Measurements from ENCODE around the gene IL10RB. TPM values are rescaled to one million over a fixed set of nuclear protein-coding genes. Genes with fewer than 3 reads are reported as not detected.

The IL10RB gene
- total RNA-seq, 1 donor from 2014 or later: 45.7 TPM

DNA sequence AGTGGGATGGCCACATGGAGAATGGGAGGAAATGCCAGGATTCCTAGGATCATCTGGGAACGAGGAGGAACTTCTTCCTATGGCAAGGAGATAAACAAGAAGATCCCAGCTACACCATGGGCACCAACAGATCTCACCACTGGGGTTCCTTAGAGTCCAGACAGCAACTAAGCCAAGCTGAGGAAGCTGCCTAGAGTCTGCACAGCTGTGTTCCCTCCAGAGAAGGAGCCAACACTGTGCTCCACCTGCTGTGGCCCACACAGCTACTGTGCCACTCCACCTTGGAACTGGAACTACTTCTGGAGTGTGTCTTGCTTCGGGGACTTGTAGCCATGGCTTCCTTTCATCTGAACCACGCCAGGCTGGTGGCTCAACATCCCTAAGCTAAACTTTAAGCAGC, 64.6 kb downstream of the IL10RB start:
- no peak for DNase-seq (ENCODE audit: low spot score)

DNA sequence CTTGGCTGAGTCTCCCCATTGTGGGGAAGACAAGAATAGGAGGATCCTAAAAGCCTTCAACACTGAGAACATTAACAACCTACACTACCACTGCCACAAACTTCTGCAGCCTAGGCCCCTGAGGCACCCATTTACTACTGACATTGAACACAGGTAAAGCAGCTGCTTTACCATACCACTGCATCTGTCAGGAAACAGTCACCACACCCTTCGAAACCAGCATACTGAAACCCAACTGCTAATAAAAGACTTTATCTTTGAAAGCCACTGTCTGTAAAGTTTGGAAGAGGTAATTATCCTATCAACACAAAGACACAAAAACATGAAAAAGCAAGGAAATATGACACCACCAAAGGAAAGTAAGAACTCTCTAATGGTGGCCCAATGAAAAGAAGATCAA, 66.0 kb downstream of the IL10RB start:
- no peak for DNase-seq (ENCODE audit: low spot score)

DNA sequence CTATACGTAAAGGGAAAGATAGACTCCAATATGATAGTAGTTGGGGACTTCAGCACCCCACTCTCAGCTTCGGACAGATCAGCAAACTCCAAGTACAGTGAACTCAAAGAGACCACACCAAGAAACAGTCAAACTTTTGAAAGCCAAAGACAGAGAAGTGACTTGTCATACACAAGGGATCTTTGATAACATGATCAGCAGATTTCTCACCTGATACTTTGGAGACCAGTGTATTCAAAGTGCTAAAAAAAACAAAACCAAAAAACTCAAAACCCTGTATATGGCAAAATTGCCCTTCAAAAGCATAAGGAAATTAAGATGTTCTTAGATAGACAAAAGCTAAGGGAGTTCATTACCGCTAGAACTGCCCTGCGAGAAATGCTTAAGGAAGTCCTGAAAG, 68.0 kb downstream of the IL10RB start:
- DNase-seq (ENCODE audit: low spot score): no peak

DNA sequence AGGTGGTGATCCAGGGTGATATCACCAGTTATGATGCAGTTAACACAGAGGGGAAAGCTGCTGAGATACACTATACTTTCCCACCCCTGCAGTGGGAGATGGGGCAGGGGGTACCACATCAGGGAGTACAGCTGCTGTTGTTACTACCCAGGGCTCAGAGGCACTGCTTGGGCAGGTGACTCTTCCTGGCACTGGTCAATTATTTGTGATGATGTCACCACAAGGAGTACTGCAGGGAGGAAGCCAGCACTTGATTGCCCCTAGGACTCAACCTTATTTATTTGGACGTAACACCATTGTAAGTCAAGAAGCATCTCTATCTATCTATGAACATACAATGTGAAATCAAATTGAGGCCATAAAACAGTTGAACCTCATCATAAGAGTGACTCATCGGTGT, 68.7 kb downstream of the IL10RB start:
- no peak for DNase-seq (ENCODE audit: low spot score)

DNA sequence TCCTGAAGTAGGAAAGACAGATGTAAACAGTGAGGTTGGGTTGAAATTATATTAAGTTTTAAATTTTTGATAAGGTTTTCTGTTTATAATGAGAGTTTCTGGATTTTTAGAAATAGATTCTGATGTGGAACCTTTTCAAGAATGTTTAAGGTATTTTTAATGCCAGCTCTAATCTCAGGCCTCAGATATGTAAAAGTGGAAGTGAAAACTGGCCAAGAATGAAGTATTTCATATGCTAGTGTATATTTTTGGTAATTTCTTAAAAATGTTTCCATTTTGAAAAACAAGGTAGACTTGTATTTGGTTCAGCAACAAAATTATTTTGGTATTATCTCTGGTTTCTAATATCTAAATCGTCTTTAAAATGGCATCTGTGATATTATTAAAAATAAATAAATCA, 73.0 kb downstream of the IL10RB start:
- DNase-seq (ENCODE audit: low spot score): no peak

DNA sequence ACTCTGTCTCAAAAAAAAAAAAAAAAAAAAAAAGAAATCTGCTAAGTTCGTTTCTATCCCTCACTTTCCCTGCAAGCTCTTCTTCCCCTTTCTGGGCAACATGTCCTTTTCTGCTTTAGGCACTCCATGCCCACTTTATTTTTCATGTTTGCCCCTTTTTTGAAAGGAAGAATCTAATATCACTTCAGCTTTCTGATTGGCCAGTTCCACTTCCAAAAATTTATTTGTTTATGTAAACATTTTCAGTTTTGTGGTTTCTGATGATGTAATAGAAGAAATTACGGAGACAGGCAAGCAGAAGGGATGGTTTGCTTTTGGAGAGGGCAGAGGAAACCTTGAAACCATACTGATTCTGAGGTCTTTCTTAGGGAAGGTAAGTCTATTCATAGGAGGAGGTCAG, 73.8 kb downstream of the IL10RB start:
- DNase-seq (ENCODE audit: low spot score): no peak

DNA sequence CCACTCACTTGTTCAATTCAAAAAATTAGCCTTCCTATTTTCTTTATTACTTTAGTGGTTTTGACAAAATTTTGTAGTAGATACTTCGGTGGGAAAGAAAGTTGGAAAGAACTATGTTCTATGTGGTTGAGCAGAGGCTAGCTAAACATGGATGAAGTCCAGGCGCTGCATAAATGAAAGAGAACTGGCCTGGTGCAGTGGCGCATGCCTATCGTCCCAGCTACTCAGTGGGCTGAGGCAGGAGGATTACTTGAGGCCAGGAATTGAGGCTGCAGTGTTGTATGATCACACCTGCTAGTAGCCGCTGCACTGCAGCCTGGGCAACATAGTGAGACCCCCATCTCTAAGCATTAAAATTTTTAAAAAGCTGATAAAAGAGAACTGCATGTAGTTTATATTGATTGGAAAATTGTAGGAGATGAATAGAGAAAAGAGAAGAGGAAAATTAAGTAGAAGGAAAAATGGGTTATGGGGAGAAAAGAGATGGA, 79.6 kb downstream of the IL10RB start:
- no peak for DNase-seq (ENCODE audit: low spot score)

Other genes starting within 250 kb of the IL10RB start
- not detected for gene OLIG2, start 240.4 kb upstream of the IL10RB start, total RNA-seq (ENCODE audit: insufficient read depth, low replicate concordance)
- not detected for gene OLIG1, start 196.2 kb upstream of the IL10RB start, total RNA-seq (ENCODE audit: insufficient read depth, low replicate concordance)
- gene IFNAR2, start 36.4 kb upstream of the IL10RB start, total RNA-seq (ENCODE audit: insufficient read depth, low replicate concordance): 2.2 TPM
- gene IFNAR1, start 58.6 kb downstream of the IL10RB start, total RNA-seq (ENCODE audit: insufficient read depth, low replicate concordance): 33.5 TPM
- 85.2 TPM for gene IFNGR2, start 137.0 kb downstream of the IL10RB start, total RNA-seq (ENCODE audit: insufficient read depth, low replicate concordance)
- gene TMEM50B, start 213.6 kb downstream of the IL10RB start, total RNA-seq (ENCODE audit: insufficient read depth, low replicate concordance): 56.3 TPM
- 1.9 TPM for gene DNAJC28, start 225.3 kb downstream of the IL10RB start, total RNA-seq (ENCODE audit: insufficient read depth, low replicate concordance)

All from umbilical cord (tissue), 2 donors.